Measurements from ENCODE around the gene CSAG3.
"Not testable (repeated sequence)": the region's sequence is repeated elsewhere in the genome, so short reads cannot be mapped to it uniquely, and the experiment has no call there.

DNA sequence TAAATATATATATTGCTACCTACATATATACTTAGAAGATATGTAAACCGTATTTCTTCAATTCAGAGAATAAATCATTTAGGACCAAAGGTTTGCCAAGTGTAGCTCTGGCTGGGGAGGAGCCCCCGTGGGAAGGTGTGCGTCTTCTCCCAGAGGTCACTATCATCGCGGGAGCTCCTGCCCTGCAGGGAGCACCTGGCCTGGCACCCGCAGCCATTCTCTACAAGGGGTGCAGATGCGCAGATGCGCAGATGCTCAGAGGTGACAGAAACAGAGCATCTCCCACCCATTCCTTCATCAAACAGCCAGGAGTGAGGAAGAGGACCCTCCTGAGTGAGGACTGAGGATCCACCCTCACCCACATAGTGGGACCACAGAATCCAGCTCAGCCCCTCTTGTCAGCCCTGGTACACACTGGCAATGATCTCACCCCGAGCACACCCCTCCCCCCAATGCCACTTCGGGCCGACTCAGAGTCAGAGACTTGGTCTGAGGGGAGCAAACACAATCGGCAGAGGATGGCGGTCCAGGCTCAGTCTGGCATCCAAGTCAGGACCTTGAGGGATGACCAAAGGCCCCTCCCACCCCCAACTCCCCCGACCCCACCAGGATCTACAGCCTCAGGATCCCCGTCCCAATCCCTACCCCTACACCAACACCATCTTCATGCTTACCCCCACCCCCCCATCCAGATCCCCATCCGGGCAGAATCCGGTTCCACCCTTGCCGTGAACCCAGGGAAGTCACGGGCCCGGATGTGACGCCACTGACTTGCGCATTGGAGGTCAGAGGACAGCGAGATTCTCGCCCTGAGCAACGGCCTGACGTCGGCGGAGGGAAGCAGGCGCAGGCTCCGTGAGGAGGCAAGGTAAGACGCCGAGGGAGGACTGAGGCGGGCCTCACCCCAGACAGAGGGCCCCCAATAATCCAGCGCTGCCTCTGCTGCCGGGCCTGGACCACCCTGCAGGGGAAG, 44.9 kb upstream of the CSAG3 start, which contains the start of gene MAGEA2B:
- TF ChIP-seq, protein P1, sequence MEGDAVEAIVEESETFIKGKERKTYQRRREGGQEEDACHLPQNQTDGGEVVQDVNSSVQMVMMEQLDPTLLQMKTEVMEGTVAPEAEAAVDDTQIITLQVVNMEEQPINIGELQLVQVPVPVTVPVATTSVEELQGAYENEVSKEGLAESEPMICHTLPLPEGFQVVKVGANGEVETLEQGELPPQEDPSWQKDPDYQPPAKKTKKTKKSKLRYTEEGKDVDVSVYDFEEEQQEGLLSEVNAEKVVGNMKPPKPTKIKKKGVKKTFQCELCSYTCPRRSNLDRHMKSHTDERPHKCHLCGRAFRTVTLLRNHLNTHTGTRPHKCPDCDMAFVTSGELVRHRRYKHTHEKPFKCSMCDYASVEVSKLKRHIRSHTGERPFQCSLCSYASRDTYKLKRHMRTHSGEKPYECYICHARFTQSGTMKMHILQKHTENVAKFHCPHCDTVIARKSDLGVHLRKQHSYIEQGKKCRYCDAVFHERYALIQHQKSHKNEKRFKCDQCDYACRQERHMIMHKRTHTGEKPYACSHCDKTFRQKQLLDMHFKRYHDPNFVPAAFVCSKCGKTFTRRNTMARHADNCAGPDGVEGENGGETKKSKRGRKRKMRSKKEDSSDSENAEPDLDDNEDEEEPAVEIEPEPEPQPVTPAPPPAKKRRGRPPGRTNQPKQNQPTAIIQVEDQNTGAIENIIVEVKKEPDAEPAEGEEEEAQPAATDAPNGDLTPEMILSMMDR (IDR thresholded peaks at IDR 0.05; ENCODE audit: insufficient read depth, low read length) = not testable (repeated sequence)
- not testable (repeated sequence) for TF ChIP-seq POLR2AphosphoS5 (IDR thresholded peaks at IDR 0.05; ENCODE audit: low read depth)
